Stromal cell of bone marrow (primary cell): ENCODE results near the gene ABRAXAS1.
"Not testable (repeated sequence)": the region's sequence is repeated elsewhere in the genome, so short reads cannot be mapped to it uniquely, and the experiment has no call there.

ENCODE experiments used
- DNase-seq: peaks from one replicate; pipeline ENCODE4 v3.0.0-alpha.2; 2012; ENCODE audit warnings: low read depth

ABRAXAS1 gene

DNA sequence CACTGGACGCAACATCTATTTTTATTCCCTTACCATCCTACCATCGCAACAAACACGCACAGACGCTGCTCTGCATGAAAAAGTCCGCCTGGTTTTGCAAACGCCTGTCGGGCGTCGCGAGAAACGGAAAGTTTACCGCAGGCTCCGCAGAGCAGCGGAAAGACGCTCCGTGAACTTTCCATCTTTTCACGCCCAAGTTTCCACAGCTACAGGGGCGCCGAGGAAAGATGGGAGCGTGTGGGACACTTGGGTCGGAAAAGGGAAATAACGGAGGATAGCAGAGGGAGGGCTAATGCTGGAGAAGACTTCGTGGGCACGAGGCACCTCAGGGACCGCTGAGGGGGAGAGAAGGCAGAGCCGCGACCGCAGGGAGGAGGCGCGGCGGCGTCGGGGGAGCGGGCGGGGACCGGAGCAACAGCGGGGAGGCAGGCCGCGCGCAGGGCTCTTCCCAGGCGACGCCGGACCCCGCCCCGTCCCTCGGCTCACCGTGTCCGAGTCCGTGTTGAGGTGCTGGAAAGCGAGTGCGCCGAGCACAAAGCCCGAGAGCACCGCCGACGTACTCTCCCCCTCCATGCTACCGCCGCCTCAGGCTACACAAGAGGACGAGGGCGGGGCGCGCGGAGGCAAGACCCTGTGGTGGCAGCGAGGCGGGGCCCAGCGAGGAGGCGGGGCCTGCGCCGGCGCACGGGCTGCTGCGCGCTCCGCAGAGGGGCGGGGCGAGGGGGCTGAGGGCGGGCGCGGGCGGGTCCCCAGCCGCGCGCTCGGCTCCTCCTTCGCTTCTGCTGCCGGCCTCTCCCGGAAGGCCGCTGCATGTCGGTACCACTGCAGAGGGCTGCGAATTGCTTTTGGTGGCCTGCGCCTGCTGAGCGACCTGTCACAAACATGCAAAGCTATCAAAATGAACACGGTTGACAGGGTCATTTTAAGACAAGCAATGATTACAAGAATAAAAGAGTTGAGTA, at the start of gene ABRAXAS1:
Gene ABRAXAS1, minus strand, starts transcription at position 601 of the 962 bp plus-strand sequence. Its CDS starts 28 bp downstream, at position 573.
- peak; percentile 85 for DNase-seq

GRCh38 chr4:83527671-83528070, 42.8 kb upstream of the ABRAXAS1 start:
- no peak for DNase-seq

- DNase-seq: no peak
Observed at GRCh38 chr4:83522239-83522638, 37.3 kb upstream of the ABRAXAS1 start.

- peak; percentile 91 for DNase-seq
Observed at GRCh38 chr4:83516042-83516772, 31.3 kb upstream of the ABRAXAS1 start.

GRCh38 chr4:83510442-83510841, 25.5 kb upstream of the ABRAXAS1 start:
- no peak for DNase-seq

- DNase-seq: peak; percentile 17
Observed at GRCh38 chr4:83509156-83509585, 24.3 kb upstream of the ABRAXAS1 start.

DNA sequence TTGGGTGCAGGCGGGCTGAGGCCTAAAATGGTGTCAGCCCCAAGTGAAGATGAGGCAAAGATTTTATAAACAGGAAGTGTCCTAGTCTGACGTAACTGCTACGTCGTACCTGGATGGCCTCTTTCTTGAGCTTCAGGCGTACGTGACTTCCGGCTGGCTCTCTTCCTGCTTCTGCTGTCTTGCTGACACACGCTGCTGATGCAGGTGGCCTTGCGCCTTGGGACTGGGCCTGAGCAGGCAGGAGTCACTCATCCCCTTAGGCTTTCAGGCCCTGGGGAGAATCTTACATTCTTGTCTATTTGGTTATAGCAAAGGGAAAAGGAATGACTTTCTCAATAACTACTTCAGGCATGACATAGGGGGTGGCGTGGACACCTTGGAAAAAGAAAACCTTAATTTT, 20.1 kb upstream of the ABRAXAS1 start:
- DNase-seq: no peak

- DNase-seq: no peak
Observed at GRCh38 chr4:83504503-83504902, 19.6 kb upstream of the ABRAXAS1 start.

GRCh38 chr4:83503974-83504373, 19.1 kb upstream of the ABRAXAS1 start:
- DNase-seq: no peak

- not testable (repeated sequence) for DNase-seq
Observed at GRCh38 chr4:83501671-83502070, 16.8 kb upstream of the ABRAXAS1 start.

DNA sequence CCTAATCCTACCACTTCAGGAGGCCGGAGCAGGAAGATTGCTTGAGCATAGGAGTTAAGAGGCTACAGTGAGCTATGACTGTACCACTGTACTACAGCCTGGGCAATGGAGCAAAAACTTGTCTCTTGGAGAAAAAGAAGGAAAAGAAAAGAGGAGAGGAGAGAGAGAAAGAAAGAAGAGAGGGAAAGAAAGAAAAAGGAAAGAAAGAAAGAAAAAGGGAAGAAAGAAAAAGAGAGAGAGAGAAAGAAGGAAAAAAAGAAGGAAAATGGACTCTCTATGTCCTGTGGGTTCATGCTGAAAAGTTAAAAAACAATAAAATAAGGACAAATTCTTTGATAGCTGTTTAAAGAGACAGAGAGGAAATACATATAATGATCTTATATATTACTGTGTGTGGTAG, 13.3 kb upstream of the ABRAXAS1 start:
- no peak for DNase-seq

GRCh38 chr4:83496085-83496917, 11.4 kb upstream of the ABRAXAS1 start:
- DNase-seq: not testable (repeated sequence)

DNA sequence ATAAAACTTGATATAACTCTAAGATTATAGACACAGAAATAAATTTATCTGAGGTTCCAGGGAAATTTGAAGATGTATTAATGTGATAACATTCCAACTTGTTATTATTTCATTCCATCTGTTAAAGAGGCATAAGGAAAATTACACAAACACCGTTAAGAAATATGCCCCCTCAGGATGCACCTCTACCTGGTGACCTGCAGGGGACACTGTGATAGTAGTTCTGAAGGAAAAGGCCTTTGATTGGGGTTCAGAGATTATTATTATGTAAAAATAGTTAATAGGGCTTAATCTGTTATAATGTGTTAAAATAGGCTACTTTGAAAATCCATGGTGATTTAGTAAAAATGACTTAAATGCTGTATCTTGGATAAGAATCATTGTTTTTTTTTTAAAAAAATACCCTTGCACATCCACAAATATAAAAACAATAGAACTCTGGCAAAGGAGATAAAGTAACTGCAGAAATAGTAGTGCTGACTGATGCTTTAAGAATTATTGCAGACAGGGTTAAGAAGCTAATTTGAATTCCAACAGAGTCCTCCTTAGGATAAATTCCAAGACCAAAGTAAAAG, 6.1 kb upstream of the ABRAXAS1 start:
- peak; percentile 5 for DNase-seq

DNA sequence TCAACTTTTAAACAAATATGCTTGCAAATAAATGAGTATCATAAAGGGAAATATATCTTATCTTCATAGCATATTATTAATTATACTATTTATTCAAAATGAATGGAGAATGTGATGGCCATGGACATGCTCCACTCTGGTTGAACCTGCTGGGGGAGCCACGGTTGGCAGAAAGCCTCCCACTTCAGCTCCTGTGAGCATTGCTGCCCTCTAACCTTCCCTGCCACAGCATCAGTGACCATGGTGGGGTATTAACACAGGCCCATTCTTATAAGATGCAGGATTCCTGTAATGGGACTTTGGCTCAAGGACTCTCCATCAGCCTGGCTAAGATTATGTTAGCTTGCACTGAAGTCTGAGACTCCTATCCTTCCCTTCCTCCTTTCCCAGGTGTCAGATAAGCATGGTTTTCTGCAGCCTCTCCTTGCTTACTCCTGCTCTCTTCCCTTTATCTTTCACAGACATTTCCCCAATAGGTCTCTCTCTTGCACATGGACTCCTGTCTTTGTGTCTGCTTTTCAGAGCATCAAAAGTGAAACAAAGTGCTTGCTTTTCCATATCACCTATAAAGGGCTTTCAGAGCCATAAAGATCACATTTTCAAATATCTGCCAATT, 4.9 kb upstream of the ABRAXAS1 start:
- no peak for DNase-seq

- DNase-seq: no peak
Observed at GRCh38 chr4:83486457-83487129, 1.7 kb upstream of the ABRAXAS1 start.

DNA sequence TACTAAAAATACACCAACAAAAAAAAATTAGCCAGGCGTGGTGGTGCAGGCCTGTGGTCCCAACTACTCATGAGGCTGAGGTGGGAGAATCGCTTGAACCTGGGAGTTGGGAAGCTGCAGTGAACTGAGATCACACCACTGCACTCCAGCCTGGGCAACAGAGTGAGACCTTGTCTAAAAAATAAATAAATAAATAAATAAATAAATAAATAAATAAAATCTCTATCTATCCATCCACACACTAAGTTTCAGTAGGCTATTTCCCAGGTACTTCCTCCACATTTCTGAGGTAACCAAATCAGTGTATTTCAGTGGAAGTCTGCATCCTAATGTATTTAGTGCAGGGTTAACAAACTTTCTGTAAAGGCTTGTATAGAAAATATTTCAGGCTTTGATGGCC, 10.9 kb downstream of the ABRAXAS1 start:
- DNase-seq: no peak

- no peak for DNase-seq
Observed at GRCh38 chr4:83473423-83473822, 11.5 kb downstream of the ABRAXAS1 start.

DNA sequence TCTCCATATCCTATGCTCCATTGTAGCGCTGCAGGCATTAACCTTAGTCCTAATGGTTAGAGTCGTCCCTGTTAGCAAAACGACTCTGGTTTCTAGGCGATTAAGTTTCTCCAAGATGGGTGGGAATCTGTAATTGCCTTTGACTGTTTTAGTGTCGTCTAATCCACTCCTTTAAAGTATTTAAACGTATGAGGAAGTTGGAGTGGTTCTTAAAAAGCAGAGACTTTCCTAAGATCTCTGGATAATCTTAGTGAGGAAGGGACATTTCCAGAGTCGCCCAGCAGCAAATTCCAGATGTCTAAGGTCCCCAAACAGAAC, 28.8 kb downstream of the ABRAXAS1 start:
- DNase-seq: no peak

DNA sequence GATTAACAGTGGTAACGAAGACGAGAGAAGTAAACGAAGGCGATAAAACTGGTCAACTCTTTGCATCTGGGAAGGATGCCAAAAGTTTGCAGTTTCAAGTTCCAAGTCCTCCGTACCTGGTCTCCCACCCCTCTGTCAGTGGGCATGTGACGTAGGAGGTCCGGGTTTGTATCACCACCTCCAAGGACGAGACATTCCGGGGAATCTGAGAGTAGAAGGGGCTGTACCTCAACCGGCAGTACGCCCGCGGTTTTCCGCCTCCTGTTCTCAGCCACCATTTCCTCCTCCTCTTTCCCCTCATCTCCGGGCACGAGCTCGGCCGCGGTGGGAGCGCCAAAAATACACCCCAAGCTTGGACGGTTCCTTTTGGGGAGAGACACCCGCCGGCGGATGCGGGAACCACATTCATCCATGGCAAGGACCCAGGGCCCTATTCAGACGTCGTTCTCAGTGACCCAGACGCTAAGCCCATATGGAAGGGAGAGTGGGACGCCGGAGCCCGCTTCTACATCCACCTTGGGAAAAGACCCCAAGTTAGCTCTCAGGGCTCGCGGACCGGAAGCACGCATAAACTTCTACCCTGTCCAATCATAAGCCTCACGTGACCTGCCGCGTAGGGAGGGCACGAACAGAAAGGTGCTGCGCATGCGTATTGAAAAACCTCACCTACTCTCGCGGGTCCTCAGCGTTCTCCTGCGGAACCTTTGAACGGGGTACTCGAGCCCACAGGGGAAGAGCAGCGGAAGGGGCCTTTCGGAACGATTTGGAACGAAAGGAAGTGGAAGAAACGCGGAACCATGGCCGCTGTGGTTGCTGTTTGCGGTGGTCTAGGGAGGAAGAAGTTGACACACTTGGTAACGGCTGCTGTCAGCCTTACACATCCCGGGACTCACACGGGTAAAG, 29.4 kb downstream of the ABRAXAS1 start, which contains the start of the genes HELQ and MRPS18C:
Gene HELQ, minus strand, starts transcription at position 543 of the 903 bp plus-strand sequence. Its CDS starts 130 bp downstream, at position 413.
Gene MRPS18C, plus strand, starts transcription at position 778 of the 903 bp plus-strand sequence. Its CDS starts 20 bp downstream, at position 798.
- peak; percentile 99 for DNase-seq
